Esophagus muscularis mucosa (tissue), 4 donors: Measurements from ENCODE around the gene CDH4.

Experiments used
- CTCF ChIP-seq, 3 experiments: fragments of 200-600 bp in 2 of 3; fragments of 450-650 bp in 1 of 3; sonication (generic) in 2 of 3; IDR thresholded peaks; one replicate each; pipeline ENCODE4 v1.5.1; 2017 to 2019; ENCODE audit warnings: antibody characterized with exemption in 3 of 3, mild to moderate bottlenecking in 2 of 3, moderate library complexity in 1 of 3
- EP300 ChIP-seq: sonication (generic); formaldehyde crosslinking; IDR thresholded peaks from one replicate; pipeline ENCODE4 v1.6.1; 2017; ENCODE audit warnings: antibody characterized with exemption
- POLR2A ChIP-seq: fragments of 450-650 bp; IDR thresholded peaks from one replicate; pipeline ENCODE4 v1.6.1; 2017; ENCODE audit warnings: antibody characterized with exemption, moderate library complexity, mild to moderate bottlenecking, low read depth
- POLR2AphosphoS5 ChIP-seq, 2 donors: sonication (generic); formaldehyde crosslinking; IDR thresholded peaks; one replicate each; pipeline ENCODE4 v1.6.1; 2017; ENCODE audit warnings: antibody characterized with exemption in 2 of 2

GRCh38 chr20:61764471-61765025 lies 512.5 kb downstream of the CDH4 start:
- TF ChIP-seq EP300 (no peak), CTCF (IDR thresholded peaks at IDR 0.05) (no peak), POLR2A (no peak), POLR2AphosphoS5 (IDR thresholded peaks at IDR 0.05) (no peak)
